HG03103 (cell line): ENCODE data around the gene KLHL42.
"Not testable (repeated sequence)": the region's sequence is repeated elsewhere in the genome, so short reads cannot be mapped to it uniquely, and the experiment has no call there.

ENCODE experiments used
- ATAC-seq: cut with Tn5 transposase; IDR thresholded peaks from one replicate; pipeline ENCODE4 v1.9.1; 2021; ENCODE audit warnings: low read depth; ENCODE audit not compliant: unreplicated experiment

KLHL42 gene

GRCh38 chr12:27779920-27780611 lies at the start of gene KLHL42, which contains the start of gene MANSC4:
Gene KLHL42 (plus strand): TSS chr12:27780233. CDS start chr12:27780331, 98 bp downstream.
Gene MANSC4 (minus strand): TSS chr12:27780236. CDS start chr12:27771276, 8,960 bp downstream.
- ATAC-seq = peak; percentile 69

- no peak for ATAC-seq
These were observed 47.8 kb upstream of the KLHL42 start for GRCh38 chr12:27732281-27732680.

- peak; percentile 61 for ATAC-seq
These were observed 46.9 kb upstream of the KLHL42 start for GRCh38 chr12:27733052-27733656.

- ATAC-seq = no peak
These were observed 46.2 kb upstream of the KLHL42 start for GRCh38 chr12:27733791-27734190.

- ATAC-seq = not testable (repeated sequence)
These were observed 45.7 kb upstream of the KLHL42 start for GRCh38 chr12:27734321-27734720.

GRCh38 chr12:27743601-27744000 lies 36.4 kb upstream of the KLHL42 start:
- ATAC-seq = no peak

- not testable (repeated sequence) for ATAC-seq
These were observed 34.3 kb upstream of the KLHL42 start for GRCh38 chr12:27745734-27746133.

- ATAC-seq = no peak
These were observed 32.8 kb upstream of the KLHL42 start for GRCh38 chr12:27747111-27747820.

GRCh38 chr12:27751386-27752047 lies 28.5 kb upstream of the KLHL42 start:
- no peak for ATAC-seq

- ATAC-seq = no peak
These were observed 25.2 kb upstream of the KLHL42 start for GRCh38 chr12:27754795-27755194.

GRCh38 chr12:27756670-27757195 lies 23.3 kb upstream of the KLHL42 start:
- no peak for ATAC-seq

GRCh38 chr12:27762757-27763156 lies 17.3 kb upstream of the KLHL42 start:
- ATAC-seq = no peak

- ATAC-seq = no peak
These were observed 13.4 kb upstream of the KLHL42 start for GRCh38 chr12:27766587-27766986.

- ATAC-seq = no peak
These were observed 10.8 kb upstream of the KLHL42 start for GRCh38 chr12:27769142-27769673.

- ATAC-seq = no peak
These were observed 8.3 kb upstream of the KLHL42 start for GRCh38 chr12:27771481-27772327.

GRCh38 chr12:27772328-27773049 lies 7.5 kb upstream of the KLHL42 start:
- ATAC-seq = no peak

GRCh38 chr12:27777141-27777540 lies 2.9 kb upstream of the KLHL42 start:
- ATAC-seq = no peak

- ATAC-seq = no peak
These were observed 1.8 kb upstream of the KLHL42 start for GRCh38 chr12:27778206-27778605.

GRCh38 chr12:27779416-27779919 lies 565 bp upstream of the KLHL42 start:
- ATAC-seq = no peak
